ENCODE measurements around the gene LITAFD.
"Not testable (repeated sequence)": the region's sequence is repeated elsewhere in the genome, so short reads cannot be mapped to it uniquely, and the experiment has no call there.

Gene LITAFD

GRCh38 chr16:8869212-8869987, 12.8 kb upstream of the LITAFD start:
- Histone ChIP-seq H2BK12ac (ENCODE audit: low read length) (no peak overlapping the region), H3K9me3 (replicated peaks in 1 of 2; ENCODE audit: control insufficient read depth in 2 of 2, insufficient read depth in 1 of 2, low read depth in 1 of 2, low read length in 2 of 2) (no peaks in the 10 kb centered on the region), H4K91ac (ENCODE audit: low read depth, low read length, poor library complexity) (no peak overlapping the region), H3K4me2 (ENCODE audit: insufficient read depth, low read length, poor library complexity, severe bottlenecking) (peak overlapping the region; percentile 68), H3K4me3 (ENCODE audit: low read length in 2 of 2) (peak overlapping the region; percentile 33 to 42), H3K27ac (replicated peaks; ENCODE audit: low read length) (no peak overlapping the region), H2BK15ac (ENCODE audit: low read length) (peak overlapping the region; percentile 77), H3K18ac (ENCODE audit: low read length) (peak overlapping the region; percentile 94), H3K4me1 (ENCODE audit: control insufficient read depth in 2 of 2, insufficient read depth in 1 of 2, low read depth in 1 of 2, low read length in 2 of 2) (peaks cover 17 to 19% of the 10 kb centered on the region in 2 donors), H4K8ac (ENCODE audit: low read depth, low read length) (peak overlapping the region; percentile 57), H3K4ac (ENCODE audit: low read length) (no peak overlapping the region), H2BK5ac (ENCODE audit: low read length) (peak overlapping the region; percentile 9), H3K36me3 (replicated peaks in 1 of 2; ENCODE audit: control insufficient read depth in 2 of 2, insufficient read depth in 2 of 2, low read length in 2 of 2) (peaks cover 2 to 14% of the 10 kb centered on the region in 2 donors), H3K27me3 (ENCODE audit: control insufficient read depth in 3 of 3, insufficient read depth in 3 of 3, low read depth in 1 of 3, low read length in 3 of 3) (no peaks in the 10 kb centered on the region), H3K9ac (ENCODE audit: low read depth, low read length, poor library complexity) (no peak overlapping the region), H3K14ac (ENCODE audit: low read length) (no peak overlapping the region), H3K23ac (ENCODE audit: low read depth, low read length, poor library complexity) (peak overlapping the region; percentile 92), H3K79me1 (ENCODE audit: low read depth, low read length) (peaks cover 7% of the 10 kb centered on the region), H2AK5ac (ENCODE audit: low read depth, low read length) (no peak overlapping the region), H2AFZ (ENCODE audit: low read length) (peak overlapping the region; percentile 86), H2BK120ac (ENCODE audit: low read depth, low read length) (peak overlapping the region; percentile 50)
- WGBS, 2 donors (ENCODE audit: extremely low coverage in 2 of 2, insufficient read length in 2 of 2, insufficient replicate concordance in 1 of 2): no CpG with 5 or more reads among the region's 37 CpGs
- DNase-seq (ENCODE audit: low spot score): no peak

GRCh38 chr16:8869988-8870241, 12.2 kb upstream of the LITAFD start:
- Histone ChIP-seq H3K4me1 (ENCODE audit: control insufficient read depth in 2 of 2, insufficient read depth in 1 of 2, low read depth in 1 of 2, low read length in 2 of 2) (peaks cover 11 to 19% of the 10 kb centered on the region in 2 donors), H2AFZ (ENCODE audit: low read length) (peak overlapping the region; percentile 86)
- H3K4ac ChIP-seq (ENCODE audit: low read length); H2BK5ac ChIP-seq (ENCODE audit: low read length); H3K9ac ChIP-seq (ENCODE audit: low read depth, low read length, poor library complexity); H2AK5ac ChIP-seq (ENCODE audit: low read depth, low read length); H4K8ac ChIP-seq (ENCODE audit: low read depth, low read length); H3K4me3 ChIP-seq (ENCODE audit: low read length in 2 of 2); H3K27me3 ChIP-seq (ENCODE audit: control insufficient read depth in 3 of 3, insufficient read depth in 3 of 3, low read depth in 1 of 3, low read length in 3 of 3); H3K9me3 ChIP-seq (replicated peaks in 1 of 2; ENCODE audit: control insufficient read depth in 2 of 2, insufficient read depth in 1 of 2, low read depth in 1 of 2, low read length in 2 of 2); H3K14ac ChIP-seq (ENCODE audit: low read length); H3K79me1 ChIP-seq (ENCODE audit: low read depth, low read length); DNase-seq (ENCODE audit: low spot score); H2BK15ac ChIP-seq (ENCODE audit: low read length); H3K4me2 ChIP-seq (ENCODE audit: insufficient read depth, low read length, poor library complexity, severe bottlenecking); H3K18ac ChIP-seq (ENCODE audit: low read length); H2BK12ac ChIP-seq (ENCODE audit: low read length); H4K91ac ChIP-seq (ENCODE audit: low read depth, low read length, poor library complexity); H3K23ac ChIP-seq (ENCODE audit: low read depth, low read length, poor library complexity); H3K36me3 ChIP-seq (replicated peaks in 1 of 2; ENCODE audit: control insufficient read depth in 2 of 2, insufficient read depth in 2 of 2, low read length in 2 of 2); H3K27ac ChIP-seq (replicated peaks; ENCODE audit: low read length); H2BK120ac ChIP-seq (ENCODE audit: low read depth, low read length): not testable (repeated sequence)
- WGBS, 2 donors (ENCODE audit: extremely low coverage in 2 of 2, insufficient read length in 2 of 2, insufficient replicate concordance in 1 of 2): no CpG with 5 or more reads among the region's 10 CpGs

- Histone ChIP-seq H4K91ac (ENCODE audit: low read depth, low read length, poor library complexity) (no peak overlapping the region), H3K4me2 (ENCODE audit: insufficient read depth, low read length, poor library complexity, severe bottlenecking) (no peak overlapping the region), H2BK15ac (ENCODE audit: low read length) (no peak overlapping the region), H3K4me3 (ENCODE audit: low read length in 2 of 2) (no peak overlapping the region), H2AK5ac (ENCODE audit: low read depth, low read length) (no peak overlapping the region), H4K8ac (ENCODE audit: low read depth, low read length) (no peak overlapping the region), H3K23ac (ENCODE audit: low read depth, low read length, poor library complexity) (no peak overlapping the region), H3K9me3 (replicated peaks in 1 of 2; ENCODE audit: control insufficient read depth in 2 of 2, insufficient read depth in 1 of 2, low read depth in 1 of 2, low read length in 2 of 2) (no peaks in the 10 kb centered on the region), H3K27ac (replicated peaks; ENCODE audit: low read length) (no peak overlapping the region), H3K4ac (ENCODE audit: low read length) (no peak overlapping the region), H2BK12ac (ENCODE audit: low read length) (no peak overlapping the region), H3K79me1 (ENCODE audit: low read depth, low read length) (peaks cover 3% of the 10 kb centered on the region), H3K27me3 (ENCODE audit: control insufficient read depth in 3 of 3, insufficient read depth in 3 of 3, low read depth in 1 of 3, low read length in 3 of 3) (no peaks in the 10 kb centered on the region), H2AFZ (ENCODE audit: low read length) (no peak overlapping the region), H3K4me1 (ENCODE audit: control insufficient read depth in 2 of 2, insufficient read depth in 1 of 2, low read depth in 1 of 2, low read length in 2 of 2) (peaks cover 3 to 13% of the 10 kb centered on the region in 2 donors), H3K9ac (ENCODE audit: low read depth, low read length, poor library complexity) (peak overlapping the region; percentile 21), H3K14ac (ENCODE audit: low read length) (no peak overlapping the region), H3K36me3 (replicated peaks in 1 of 2; ENCODE audit: control insufficient read depth in 2 of 2, insufficient read depth in 2 of 2, low read length in 2 of 2) (no peaks in the 10 kb centered on the region), H2BK120ac (ENCODE audit: low read depth, low read length) (no peak overlapping the region), H2BK5ac (ENCODE audit: low read length) (no peak overlapping the region), H3K18ac (ENCODE audit: low read length) (no peak overlapping the region)
- no peak for DNase-seq (ENCODE audit: low spot score)
- no CpG with 5 or more reads among the region's 5 CpGs for WGBS, 2 donors (ENCODE audit: extremely low coverage in 2 of 2, insufficient read length in 2 of 2, insufficient replicate concordance in 1 of 2)
These were observed 10.1 kb upstream of the LITAFD start for GRCh38 chr16:8872071-8872470.

DNA sequence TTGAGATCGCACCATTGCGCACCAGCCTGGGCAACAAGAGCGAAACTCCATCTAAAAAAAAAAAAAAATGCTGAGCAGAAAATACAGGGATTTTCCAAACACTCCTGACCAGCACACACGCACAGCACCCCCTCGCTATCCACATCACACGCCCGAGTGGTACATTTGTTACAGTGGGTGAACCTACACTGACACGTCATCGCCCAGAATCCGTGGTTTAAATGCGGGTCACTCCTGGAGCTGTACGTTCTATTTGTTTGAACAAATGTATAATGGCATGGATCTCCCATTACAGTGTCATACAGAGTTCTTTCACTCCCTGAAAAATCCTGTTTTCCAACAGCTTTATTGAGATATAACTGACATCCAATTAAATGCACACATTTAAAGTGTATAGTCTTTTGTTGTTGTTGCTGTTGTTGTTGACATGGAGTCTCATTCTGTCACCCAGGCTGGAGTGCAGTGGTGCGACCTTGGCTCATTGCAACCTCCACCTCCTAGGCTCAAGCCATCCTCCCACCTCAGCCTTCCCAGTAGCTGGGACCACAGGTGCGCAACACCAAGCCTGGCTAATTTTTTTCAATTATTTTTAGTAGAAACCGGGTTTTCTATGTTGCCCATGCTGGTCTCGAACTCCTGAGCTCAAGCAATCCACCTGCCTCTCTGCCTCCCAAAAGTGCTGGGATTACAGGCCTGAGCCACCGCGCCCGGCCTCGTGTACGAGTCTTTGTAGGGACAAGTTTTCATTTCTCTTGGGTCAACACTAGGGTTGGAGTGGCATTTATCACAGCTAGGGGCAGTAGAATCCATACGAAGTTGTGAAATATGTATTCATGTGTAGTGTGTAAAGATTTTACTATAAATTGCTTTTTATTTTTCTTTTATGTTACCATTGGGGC, 8.9 kb upstream of the LITAFD start:
- Histone ChIP-seq H2AFZ (ENCODE audit: low read length) (no peak overlapping the region), H3K4me1 (ENCODE audit: control insufficient read depth in 2 of 2, insufficient read depth in 1 of 2, low read depth in 1 of 2, low read length in 2 of 2) (peaks cover 3 to 11% of the 10 kb centered on the region in 2 donors), H3K79me1 (ENCODE audit: low read depth, low read length) (peaks cover 2% of the 10 kb centered on the region), H3K4me3 (ENCODE audit: low read length in 2 of 2) (no peak overlapping the region), H3K23ac (ENCODE audit: low read depth, low read length, poor library complexity) (no peak overlapping the region), H3K4ac (ENCODE audit: low read length) (no peak overlapping the region), H2BK15ac (ENCODE audit: low read length) (no peak overlapping the region), H3K9ac (ENCODE audit: low read depth, low read length, poor library complexity) (no peak overlapping the region), H2BK5ac (ENCODE audit: low read length) (no peak overlapping the region), H4K8ac (ENCODE audit: low read depth, low read length) (no peak overlapping the region), H4K91ac (ENCODE audit: low read depth, low read length, poor library complexity) (no peak overlapping the region), H2AK5ac (ENCODE audit: low read depth, low read length) (no peak overlapping the region), H2BK12ac (ENCODE audit: low read length) (no peak overlapping the region), H3K9me3 (replicated peaks in 1 of 2; ENCODE audit: control insufficient read depth in 2 of 2, insufficient read depth in 1 of 2, low read depth in 1 of 2, low read length in 2 of 2) (no peaks in the 10 kb centered on the region), H2BK120ac (ENCODE audit: low read depth, low read length) (no peak overlapping the region), H3K4me2 (ENCODE audit: insufficient read depth, low read length, poor library complexity, severe bottlenecking) (no peak overlapping the region), H3K14ac (ENCODE audit: low read length) (no peak overlapping the region), H3K27me3 (ENCODE audit: control insufficient read depth in 3 of 3, insufficient read depth in 3 of 3, low read depth in 1 of 3, low read length in 3 of 3) (no peaks in the 10 kb centered on the region), H3K27ac (replicated peaks; ENCODE audit: low read length) (no peak overlapping the region), H3K36me3 (replicated peaks in 1 of 2; ENCODE audit: control insufficient read depth in 2 of 2, insufficient read depth in 2 of 2, low read length in 2 of 2) (no peaks in the 10 kb centered on the region), H3K18ac (ENCODE audit: low read length) (no peak overlapping the region)
- no CpG with 5 or more reads among the region's 22 CpGs for WGBS, 2 donors (ENCODE audit: extremely low coverage in 2 of 2, insufficient read length in 2 of 2, insufficient replicate concordance in 1 of 2)
- DNase-seq (ENCODE audit: low spot score): no peak

Measured in neuronal stem cell (in vitro differentiated cells).